Middle frontal gyrus (tissue), 1 donor: Measurements from ENCODE around the gene SZT2.
A peak's percentile ranks its signal among the peaks of the same experiment; 100 is the strongest.
"Not testable (repeated sequence)": the region's sequence is repeated elsewhere in the genome, so short reads cannot be mapped to it uniquely, and the experiment has no call there.

Source experiments
- DNase-seq: peaks from one replicate; pipeline ENCODE4 v3.0.0-alpha.2; 2015; ENCODE audit warnings: low spot score; ENCODE audit errors: extremely low spot score

Gene SZT2

DNA sequence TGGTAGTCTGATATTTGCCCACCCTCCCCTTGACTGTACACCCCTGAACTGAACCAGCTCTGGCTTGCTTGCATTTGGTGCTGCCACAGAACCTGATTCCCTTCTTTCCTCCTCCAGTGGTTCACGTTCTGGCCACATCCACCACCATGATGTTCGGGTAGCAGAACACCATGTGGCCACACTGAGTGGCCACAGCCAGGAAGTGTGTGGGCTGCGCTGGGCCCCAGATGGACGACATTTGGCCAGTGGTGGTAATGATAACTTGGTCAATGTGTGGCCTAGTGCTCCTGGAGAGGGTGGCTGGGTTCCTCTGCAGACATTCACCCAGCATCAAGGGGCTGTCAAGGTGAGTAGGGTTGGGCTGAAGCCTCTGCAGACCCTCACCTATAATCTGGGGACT is 29.1 kb upstream of the SZT2 start:
- DNase-seq = no peak

DNA sequence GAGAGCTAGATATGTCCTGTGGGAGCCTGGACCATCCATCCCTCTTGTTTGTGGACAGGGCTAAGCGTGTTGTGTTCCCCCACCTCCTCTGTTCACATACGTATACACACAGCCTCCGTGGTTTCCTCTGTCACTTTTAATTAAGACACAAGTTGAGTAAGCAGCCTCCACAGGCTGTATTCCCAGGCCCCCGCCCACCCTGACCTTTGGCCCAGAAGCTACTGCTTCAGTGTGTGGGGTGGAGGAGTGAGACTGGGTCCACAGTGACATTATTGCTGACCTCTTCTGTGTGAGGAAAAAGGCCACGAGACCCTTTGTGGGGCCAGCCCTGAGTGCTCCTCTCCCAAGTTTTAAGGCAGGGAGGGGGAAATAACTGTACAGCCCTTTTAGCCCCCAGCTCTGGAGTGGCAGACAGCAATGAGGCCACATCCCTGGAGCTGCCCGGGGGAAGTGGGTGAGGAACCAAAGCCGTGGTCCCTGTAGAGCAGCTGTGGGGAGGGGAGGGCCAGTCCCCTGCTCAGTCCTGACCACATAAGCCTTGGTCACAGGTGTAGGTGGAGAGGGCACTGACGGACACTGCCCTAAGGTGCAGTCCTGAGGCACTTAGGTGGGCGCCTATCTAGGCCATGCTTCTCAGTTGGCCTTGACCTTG is 26.3 kb upstream of the SZT2 start:
- no peak for DNase-seq

DNA sequence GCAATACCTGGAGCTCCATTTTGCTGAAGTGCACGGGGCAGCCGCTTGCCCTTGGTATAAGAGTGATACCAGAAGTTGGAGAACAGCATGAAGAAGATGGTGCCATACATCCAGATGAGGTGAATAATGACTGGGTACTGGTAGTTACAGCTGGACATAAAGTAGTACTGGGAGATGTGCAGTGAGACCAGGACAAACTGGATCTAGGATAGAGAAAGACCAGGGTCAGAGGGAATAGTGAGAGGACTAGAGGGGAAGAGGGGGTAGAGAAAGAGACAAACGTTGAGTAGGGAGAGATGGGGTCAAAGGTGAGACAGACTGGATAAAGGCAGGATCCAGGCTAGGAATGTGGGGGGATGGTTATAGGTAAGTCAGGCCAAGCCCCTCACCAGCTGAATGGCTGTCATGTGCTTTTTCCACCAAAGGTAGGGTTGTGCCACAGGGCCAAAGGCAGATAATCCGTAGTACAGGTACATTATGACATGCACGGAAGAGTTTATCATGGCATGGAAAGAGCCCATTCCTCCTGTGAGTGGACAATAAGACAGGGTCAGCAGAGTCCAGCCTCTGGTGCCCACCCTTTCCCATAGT is 25.7 kb upstream of the SZT2 start:
- no peak for DNase-seq

DNA sequence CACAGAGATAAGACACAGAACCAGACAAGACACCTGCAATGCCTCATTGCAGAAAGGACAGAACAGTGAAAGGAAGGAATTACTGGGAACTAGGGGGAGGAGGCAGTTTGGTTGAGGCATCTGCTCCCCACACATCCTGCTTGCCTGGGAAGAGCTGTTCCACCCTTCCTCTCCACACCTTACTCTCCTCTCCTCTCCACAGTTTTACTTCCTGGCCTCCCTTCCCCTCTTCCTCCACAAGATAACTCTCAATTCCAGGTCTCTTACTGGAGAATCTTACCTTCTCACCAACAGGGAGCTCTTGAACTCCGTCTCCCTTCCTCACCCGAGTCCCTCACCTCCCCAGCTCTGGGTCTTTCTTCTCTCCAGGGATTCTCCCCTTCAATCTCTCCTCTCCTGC is 24.0 kb upstream of the SZT2 start:
- DNase-seq = no peak

DNA sequence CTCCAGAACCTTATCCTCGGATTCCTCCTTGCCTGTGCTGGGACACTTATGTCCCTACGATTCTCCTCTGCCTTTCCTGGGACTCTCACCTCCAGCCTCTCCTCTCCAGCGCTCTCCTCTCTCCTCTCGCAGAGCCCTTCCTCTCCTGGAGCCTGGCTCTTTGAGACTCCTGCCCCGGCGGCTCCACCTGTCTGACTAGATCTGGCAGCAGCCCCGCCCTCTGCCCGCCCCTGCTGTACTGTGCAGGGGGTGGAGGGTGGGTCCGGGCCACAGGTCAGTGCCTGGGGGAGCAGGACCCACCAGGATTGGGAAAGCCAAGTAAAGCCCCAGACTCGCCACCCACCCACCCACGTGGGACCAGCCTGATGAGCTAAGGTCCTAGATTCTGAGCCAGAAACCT is 23.5 kb upstream of the SZT2 start:
- DNase-seq = no peak

DNA sequence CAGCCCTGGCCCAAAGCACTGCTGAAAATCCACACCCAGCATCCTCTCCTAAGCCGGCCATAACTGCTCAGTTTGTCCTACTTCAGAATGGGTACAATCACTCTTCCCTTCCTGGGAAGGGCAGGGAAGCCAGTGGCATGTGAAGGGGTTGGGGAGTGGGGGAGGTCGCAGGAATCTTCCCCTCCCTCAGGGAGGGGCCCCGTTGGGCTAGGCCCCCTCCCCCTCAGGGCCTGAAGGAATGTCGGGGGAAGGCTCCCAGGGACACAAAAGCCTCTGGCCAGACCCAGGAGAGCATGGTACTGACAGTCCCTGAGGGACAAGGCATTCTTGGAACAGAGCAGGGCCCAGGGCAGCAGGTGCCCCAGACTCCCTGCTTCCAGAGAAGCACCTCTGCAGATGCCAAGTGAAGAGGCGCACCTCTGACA is 23.1 kb upstream of the SZT2 start:
- no peak for DNase-seq

DNA sequence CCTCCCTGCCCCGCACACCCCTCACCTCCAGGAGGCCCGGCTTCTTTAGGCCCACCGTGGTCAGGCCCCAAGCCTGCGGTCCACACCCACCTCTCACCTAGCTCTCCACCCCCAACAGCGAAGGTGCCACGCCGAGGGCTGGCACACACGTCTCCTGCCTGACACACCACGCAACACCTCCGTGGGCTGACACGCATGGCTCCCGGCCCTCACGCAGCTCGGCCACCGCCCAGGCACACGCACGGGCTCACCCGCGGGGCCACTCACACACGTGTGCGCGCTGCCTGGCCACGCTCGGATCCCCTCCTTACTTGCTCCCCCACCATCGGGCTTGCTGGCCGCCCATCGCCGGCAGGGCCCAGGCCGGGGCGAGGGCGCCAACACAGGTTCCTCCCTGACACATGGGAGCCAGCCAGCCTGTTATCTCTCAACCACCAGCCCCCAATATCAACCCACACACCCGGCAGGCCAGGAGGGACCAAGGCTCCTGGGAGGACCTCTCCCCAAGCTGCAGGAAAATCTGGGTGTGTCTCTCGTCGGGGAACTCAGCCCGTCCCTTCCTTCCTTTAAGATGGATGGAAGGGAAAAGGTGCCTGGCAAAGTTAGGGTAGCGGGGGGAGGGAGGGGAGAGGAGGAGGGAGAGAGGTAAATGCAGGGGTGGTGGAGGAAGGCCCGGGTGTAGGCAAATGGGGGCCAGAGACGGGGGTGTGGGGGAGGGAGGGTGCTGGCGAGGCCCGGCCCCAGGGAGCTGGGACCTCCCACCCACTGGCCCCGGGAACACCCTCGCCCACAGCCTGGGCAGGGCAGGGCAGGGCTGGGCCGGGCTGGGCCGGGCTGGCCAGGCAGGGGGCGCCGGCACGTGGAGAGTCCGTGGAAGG is 22.4 kb upstream of the SZT2 start:
- no peak for DNase-seq

DNA sequence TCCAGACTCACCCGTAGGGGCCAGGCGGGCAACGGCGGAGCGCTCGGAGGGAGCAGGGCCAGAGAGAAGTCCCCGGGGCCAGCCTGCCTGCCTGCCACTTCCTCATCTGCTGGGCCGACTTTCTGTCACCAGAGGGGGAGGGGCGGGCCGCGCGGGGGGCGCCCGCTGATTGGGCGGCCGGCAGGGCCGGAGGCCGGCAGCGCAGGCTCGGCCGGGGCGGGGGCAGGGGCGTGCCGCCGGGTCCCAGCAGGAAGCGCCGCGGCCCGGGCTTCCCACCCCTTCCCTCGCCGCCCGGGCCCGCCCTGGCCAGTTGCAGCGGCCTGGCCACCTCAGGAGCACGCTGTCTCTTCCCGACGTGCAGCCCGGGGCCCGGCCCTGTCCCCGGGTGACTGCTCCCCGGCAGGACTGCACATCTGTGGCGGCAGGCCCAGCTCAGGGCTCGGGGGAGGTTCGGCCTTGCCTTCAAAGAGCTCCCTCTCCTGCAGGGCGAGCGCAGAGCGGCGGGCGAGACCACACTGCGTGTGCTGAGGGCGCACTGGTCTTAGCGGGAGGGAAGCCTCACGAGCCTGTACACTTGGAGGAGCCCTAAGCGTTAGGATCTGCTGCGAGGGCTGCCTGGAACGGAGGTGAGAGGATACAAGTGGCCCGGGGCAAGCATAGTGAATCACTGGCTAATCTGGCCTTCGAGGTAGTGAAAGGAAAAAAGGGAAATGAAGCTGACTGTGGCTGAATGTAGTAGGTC is 21.6 kb upstream of the SZT2 start, which contains the start of gene ELOVL1:
Gene ELOVL1 (minus strand): TSS at position 108 of the 742 bp plus-strand sequence. CDS start 2,402 bp downstream, outside the sequence.
- peak; percentile 63 for DNase-seq

DNA sequence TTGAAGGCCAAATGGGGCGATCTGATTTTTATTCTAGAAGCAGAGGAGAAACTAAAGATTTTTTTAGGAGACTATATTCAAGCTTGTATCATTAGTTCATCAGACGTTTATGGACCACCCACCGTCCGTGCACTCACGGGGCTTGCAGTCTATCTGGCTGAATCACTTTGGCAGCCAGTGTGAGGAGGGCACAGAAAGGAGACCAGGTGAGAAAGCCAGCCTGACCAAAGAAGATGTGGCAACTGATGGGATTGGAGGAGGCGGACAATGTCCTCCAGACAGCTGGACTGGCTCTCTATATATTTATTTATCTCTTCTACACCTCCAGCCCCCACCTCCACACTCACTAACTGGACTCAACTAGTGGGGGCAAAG is 21.1 kb upstream of the SZT2 start:
- no peak for DNase-seq

DNA sequence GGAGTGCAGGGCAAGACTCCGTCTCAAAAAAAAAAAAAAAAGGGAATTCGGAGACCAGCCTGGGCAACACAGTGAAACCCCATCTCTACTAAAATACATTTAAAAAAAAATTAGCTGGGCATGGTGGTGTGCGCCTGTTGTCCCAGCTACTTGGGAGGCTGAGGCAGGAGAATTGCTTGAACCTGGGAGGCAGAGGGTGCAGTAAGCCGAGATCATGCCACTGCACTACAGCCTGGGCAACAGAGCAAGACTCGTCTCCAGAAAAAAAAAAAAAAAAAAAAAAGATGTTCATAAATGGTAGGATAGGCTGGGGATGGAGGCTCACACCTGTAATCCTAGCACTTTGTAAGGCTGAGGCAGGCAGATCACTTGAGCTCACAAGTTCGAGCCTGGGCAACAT is 19.9 kb upstream of the SZT2 start:
- not testable (repeated sequence) for DNase-seq

DNA sequence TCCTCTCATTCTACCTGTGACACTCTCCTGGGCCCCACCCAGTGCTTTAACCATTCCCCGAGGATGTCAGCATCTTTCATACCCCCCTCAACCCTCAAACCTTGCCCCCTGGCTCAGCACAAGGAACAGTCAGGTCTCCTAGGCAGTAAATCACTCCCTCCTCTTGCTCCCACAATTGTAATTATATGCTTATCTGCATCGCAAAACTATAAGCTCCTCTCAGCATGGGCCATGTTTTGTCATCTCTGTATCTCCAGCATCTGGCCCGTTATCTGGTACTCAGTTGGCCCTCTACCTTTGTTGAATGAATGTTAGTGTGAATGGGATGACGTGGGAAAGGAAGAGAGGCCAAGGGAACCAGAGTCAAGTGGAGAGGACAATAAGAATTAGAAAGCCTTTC is 19.1 kb upstream of the SZT2 start:
- no peak for DNase-seq

DNA sequence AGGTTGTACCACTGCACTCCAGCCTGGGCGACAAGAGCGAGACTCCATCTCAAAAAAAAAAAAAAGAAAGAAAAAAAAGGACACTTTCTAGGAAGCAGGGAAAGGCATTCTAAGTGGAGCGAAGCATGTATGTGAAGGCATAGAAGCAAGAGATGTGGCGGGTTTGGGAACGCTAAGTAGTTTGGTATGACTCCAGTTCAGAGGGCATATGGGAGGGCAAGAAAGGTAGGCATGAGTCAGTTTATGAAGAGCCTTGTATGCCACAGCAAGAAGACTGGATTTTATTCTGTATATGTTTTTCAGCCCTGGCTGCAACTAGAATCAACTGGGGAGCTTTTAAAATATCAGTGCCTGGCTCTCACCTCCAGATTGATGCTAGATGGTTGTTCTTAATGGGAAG is 17.5 kb upstream of the SZT2 start:
- no peak for DNase-seq

DNA sequence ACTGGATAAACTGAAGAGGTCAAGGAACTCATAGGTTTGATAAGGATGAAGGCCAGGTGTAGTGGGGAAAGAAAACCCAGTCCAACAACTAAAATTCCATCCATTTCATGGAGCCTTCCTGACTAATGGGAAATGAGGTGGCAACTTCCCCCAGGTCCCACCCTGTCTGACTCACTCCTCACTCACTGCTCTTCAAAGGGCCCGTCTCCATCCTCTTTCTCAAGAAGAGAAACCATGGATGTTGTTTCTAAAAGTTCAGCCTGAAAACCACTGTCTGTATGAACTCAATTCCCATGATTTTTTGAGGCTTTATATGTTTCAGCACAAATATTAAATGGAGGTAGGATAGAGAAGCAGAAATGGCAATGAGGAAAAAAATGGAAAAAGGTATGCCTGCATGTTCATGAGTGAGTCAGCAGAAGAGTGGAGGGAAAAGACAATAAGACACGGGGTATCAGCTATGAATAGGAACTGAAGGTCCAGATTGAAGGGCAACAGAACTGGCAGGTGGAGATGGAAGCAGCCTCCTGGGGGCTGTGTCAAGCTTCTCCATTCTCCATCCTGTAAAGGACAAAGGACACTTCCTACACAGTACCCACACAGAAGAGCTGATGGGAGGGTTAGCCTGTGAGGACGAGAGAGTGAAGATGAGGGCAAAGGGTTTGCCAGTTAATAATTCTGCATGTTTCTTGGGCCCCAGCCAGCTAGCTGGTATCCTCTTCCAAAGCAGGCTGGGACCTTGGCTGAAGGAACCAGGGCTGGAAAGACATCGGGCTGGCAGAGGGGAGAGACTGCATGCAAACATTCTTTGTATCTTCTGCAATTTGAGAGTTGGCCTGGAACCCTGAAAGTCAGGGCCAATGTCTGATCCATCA is 16.4 kb upstream of the SZT2 start:
- no peak for DNase-seq

DNA sequence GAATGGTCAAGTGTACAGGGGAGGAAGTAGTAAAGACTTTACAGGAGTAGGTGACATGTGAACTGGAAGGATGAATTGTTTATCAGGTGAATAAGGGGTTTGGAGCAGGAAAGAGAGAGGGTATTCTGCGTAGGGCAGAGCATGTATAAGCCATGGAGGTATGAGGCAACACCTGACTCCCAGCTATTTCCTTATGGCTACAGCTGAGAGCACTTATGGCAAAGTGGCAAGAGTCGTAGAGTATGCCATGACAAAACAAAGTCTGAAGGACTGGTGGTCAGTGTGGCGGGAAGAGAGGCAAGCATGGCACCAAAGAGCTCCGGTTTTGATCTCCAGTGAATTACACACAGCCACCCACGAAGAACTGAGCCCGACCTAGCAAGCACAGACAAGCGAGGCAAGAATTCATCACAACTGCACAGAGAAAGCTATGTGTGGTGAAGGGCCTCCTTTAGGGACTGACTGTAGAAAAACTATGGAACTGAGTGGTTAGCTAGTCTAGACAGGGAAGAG is 12.9 kb upstream of the SZT2 start:
- no peak for DNase-seq

DNA sequence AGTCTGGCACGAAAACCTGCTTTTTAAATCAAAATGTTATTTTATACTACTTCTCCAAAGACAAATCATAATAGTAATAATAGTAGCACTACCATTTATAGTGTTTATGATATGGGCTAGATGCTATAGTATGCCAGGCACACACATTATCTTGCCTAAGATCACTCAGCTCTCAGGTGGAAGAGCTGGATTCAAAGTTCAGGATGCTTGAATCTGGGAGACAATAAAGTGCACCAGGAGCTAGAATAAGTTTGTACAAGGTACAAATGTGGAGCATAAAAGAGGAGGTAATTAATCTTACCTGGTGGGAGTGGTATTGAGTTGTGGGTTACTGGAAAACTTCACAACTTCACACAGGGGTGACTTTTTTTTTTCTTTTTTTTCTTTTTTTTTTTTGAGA is 11.9 kb upstream of the SZT2 start:
- no peak for DNase-seq

DNA sequence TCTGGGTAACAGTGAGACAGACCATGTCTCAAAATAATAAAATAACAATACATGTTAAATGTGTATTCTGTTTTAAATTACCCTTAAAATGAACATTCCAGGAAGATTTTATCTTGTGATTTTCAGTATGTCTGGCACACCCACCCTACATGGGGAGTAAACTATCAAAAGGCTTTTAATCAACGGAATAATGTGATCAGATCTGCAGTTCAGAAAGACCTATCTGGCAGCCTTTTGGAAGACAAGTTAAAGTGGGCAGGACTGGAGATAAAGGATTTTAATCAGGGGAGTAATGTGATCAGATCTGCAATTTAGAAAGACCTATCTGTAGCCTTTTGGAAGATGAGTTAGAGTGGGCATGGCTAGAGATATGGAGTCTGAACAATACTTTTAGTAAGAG is 10.2 kb upstream of the SZT2 start:
- no peak for DNase-seq

DNA sequence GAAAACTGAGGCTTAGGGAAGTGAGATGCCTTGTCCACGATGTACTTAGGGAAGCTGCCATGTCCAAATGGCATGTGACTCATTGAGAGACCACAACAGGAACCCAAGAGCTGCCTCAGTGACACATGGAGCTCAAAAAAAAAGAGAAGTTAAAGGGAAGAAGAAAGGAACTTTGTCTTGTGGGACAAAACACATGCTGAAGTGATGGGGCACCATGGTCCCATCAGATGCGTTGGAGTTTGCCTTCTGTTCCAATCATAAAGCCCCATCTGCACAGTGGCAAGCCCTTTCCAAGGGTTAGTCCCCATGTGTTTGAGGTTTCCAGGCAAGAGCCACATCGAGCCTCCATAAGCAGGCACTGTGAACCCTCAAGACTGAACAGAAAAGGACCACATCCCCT is 8.1 kb upstream of the SZT2 start:
- DNase-seq = no peak

DNA sequence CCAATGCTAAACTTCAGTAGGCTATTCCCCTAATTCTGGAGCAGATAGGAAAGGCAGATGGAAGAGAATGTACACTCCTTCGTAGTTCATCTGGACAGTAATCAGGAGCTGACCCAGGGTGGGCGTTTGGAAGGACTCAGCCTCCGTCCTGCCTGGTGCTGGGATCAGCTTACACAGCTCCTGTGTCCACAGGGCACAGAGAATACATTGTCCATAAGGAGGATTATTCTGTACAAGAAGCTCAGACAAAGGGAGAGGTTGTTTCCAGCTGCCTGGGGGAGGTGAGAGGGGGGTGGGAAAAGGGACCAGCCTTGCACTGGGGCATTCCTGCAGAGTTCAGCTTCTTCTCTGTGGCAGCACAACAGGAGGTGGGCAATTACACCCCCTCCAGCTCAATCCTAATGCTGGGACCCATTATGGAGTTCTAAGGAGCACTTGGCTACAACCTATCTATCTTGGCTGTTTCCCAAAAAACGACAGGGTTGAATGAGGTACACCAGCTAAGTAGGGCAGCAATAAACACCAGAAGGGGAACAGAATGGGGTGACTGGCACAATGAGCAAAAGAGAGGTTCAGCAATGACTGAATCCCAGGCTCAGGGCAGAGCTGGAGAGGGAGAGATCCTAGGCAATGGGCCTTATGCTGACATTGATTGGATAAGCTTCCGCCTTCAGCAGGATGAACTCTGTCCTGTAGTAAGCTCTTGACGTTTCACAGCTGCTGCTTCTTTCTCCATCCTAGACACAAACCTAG is 7.5 kb upstream of the SZT2 start:
- DNase-seq = peak; percentile 72

DNA sequence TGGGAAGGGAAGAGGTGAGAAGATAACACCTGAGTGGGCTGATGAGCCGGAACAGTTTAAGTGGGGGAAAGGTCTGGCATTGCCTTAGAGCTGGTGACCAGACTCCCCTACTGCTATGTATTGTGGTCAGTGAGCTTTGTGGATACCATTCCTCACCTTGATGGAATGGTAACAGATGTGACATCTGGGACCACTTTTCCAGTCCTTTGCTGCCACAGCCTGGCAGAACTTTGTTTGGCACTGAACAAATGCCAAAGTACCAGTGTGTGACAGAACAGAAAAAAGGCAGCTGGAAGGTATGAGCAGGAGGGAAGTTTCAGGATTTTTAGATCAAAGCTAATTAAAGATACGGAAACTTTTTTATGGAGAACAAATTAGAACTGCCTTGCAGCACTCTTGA is 6.2 kb upstream of the SZT2 start:
- DNase-seq = no peak

DNA sequence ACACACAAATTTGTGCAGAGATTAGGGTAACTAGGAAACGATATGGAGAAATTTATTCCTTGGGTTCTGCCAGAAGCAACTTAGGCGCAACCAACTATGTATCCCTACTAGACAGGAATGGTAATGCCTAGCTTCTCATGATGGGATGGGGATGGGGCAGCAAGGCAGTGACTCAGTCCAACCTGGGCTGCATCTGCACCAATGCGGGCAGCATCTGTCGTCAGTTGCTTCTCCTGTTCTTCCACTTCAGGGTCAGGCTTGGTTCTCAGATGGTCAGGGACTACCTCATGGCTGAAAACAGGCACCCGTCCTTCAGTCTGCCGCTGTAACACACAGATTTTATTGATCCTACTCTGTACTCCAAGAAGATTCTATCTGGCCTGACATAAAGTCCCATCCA is 3.0 kb upstream of the SZT2 start:
- no peak for DNase-seq
